ENCODE data around the gene PCDH19.

DNA sequence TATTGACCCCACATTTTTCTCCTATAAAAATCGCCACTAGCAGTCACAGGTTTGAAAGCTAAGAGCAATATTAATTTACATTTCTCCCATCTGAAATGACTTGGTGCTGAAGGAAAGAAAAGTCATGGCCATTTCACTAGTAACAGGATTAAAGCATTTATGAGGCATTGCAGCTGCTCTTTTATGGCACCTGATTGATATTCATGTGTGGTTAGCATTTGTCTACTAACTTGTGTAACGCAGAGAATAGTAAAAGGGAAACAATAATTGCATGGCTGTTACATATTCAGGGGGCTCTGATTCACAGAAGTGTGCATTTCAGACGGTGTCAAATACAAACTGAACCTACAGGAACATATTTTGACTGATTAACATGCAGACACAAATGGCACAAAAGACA, 5.2 kb downstream of the PCDH19 start:
- TF ChIP-seq CTCF (IDR thresholded peaks at IDR 0.05), result no peak
- TF ChIP-seq EP300 (IDR thresholded peaks at IDR 0.05), result no peak
- TF ChIP-seq POLR2A (IDR thresholded peaks at IDR 0.05), result no peak
- no peak for TF ChIP-seq POLR2AphosphoS5 (IDR thresholded peaks at IDR 0.05)
